NCI-H2081 treated with DMSO at 0.1 percent for 48 hours (cell line): Measurements from ENCODE around the gene DHX34.
A peak's percentile ranks its signal among the peaks of the same experiment; 100 is the strongest.
"Not testable (repeated sequence)": the region's sequence is repeated elsewhere in the genome, so short reads cannot be mapped to it uniquely, and the experiment has no call there.

Experiments used
- DNase-seq: peaks from one replicate; lab custom pipeline; 2025; lab: John Stamatoyannopoulos, UW

Gene DHX34

DNA sequence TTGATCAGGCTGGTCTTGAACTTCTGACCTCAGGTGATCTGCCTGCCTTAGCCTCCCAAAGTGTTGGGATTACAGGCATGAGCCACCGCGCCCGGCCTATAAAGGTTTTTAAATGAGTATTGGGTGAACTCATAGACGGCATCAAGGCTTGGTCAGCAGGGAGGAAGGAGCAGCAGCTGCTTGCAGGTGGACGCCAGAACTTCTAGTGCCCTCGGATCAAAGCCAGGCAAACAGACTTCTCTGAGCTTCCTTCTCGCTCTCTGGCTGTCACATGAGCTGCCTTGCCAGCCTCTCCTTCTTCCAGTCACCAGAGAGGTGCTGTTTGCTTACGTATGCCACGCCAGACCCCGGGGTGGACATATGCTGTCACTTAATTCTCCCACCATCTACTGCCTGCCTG lies 16.3 kb downstream of the DHX34 start:
- DNase-seq: not testable (repeated sequence)

DNA sequence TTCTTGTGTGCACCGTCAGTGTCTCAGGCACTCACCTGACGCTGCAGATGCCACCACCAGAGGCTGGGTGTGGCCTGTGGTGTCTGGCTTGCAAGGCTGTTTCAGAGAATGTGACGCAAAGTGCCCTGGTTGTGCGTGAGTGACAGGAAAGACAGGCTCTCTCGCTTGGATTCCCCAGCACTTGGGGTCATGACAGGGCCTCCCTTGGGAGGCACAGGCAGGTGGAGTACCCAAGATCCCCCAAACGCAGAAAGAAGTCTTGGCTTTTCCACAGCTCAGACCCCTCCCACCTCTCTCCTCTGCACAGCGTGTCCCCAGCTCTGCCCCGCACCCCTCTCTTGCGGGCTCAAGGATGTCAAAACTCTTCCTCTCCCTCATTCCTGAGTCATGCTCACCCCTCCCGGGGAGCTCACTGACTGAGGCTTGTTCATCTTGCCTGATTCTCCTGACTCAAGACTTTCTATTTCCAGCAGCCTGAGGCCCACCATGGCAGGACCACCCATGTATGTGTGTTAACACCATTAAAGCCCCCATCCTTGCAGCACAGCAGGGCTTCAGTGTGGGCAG lies 21.0 kb downstream of the DHX34 start:
- DNase-seq: no peak

- DNase-seq: no peak
These were observed 22.1 kb downstream of the DHX34 start for GRCh38 chr19:47371261-47371660.

DNA sequence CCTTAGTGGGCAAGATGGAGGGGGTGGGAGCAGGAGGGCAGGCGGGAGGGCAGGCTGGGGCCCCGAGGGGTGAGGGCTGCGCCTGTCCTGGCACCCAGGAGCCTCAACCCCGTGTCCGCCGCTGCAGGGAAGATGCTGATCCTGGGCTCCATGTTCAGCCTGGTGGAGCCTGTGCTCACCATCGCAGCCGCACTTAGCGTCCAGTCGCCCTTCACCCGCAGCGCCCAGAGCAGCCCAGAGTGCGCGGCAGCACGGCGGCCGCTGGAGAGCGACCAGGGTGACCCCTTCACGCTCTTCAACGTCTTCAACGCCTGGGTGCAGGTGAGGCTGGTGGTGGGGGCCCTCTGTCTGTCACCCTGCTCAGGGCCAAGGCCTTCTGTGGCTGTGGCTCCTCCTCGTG lies 23.5 kb downstream of the DHX34 start:
- DNase-seq: no peak

DNA sequence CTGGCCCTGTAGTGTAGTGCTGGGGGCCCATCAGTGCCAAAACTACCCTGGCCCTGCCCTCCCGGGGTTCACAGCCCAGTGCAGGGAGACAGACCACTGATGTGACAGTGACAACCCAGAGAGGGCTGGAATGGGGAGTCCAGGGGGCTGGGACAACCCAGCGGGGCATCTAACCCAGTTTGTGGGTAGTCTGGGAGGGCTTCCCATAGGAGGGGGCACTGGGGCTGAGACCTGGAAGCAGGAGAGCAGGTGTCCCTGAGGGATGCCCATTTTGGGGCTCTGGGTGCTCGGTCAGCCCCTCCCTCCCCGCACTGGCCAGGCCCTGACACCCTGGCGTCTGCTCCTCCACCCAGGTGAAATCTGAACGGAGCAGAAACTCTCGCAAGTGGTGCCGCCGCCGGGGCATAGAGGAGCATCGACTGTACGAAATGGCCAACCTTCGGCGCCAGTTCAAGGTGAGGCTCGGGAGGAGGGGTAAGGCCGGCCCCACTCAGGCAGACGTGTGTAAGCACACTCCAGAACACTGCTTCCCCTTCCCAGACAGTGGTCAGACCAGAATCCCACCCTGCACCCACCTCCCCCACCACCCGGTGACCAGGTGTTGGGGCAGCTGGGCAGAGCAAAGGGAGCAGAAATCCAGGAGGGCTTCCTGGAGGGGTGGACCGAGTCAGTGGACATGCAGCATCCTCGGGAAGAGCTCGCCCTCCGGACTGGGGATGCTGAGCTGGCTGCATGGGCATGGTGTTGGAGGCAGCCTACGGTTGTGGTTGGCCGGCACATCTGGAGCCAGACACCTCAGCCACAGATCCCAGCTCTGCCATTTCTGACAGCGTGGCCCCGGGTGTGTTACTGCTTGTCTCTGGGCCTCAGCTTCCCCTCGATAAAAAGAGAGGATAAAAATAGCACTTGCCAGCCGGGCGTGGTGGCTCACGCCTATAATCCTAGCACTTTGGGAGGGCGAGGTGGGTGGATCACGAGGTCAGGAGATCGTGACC lies 24.4 kb downstream of the DHX34 start:
- no peak for DNase-seq

GRCh38 chr19:47374876-47375693 lies 26.0 kb downstream of the DHX34 start:
- no peak for DNase-seq

DNA sequence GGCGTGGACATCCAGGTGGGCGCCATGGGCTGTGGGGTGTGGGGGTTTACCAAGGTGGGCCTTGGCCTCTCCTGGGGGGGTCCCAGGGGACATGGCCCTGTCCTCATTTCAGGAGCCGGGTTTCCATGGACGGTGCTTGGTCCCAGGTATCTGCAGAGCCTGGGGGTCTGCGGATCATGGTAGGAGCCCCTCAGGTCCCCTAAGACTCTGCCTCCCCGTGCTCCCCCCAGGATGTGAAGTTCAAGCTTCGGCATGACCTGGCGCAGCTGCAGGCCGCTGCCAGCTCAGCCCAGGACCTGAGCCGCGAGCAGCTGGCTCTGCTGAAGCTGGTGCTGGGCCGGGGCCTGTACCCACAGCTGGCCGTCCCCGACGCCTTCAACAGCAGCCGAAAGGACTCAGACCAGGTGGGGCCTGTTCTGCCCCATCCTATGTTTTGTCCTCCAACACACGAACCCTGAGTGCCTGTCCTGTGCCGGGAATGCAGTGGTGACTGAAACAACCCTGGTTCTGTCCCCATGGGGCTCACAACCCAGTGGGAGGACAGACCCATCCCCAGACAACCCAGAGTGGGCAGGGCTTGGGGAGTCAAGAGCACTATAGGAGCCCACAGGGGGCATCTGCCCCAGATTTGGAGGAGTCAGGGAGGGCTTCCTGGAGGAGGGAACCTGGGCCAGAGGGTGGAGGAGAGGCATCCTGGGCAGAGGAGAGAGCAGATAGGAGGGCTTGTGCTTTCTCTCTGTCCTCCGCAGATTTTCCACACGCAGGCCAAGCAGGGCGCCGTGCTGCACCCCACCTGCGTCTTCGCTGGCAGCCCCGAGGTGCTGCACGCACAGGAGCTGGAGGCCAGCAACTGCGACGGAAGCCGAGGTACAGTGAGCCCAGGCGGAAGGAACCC lies 26.8 kb downstream of the DHX34 start:
- DNase-seq: no peak

- DNase-seq: no peak
These were observed 27.6 kb downstream of the DHX34 start for GRCh38 chr19:47376589-47377144.

- DNase-seq: peak; percentile 40
These were observed 28.1 kb downstream of the DHX34 start for GRCh38 chr19:47377208-47377701.

DNA sequence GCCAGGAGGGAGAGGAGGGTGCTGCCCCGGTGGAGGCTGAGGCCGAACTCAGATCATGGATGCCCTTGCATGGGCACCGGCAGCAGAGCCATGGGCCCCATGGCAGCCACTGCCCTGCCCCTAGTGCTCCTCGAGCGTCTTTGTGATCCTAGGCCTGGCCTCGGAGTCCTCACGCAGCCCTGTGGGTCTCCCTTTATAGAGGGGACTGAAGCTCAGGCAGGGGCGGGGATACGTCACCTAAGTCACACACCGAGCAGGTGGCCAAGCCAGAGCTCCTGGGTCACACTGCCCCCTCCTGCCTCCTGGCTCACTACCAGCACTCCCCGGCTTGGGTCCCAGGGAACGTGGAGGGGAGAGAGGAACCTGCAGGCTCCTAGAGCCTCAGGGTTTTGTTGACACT lies 28.7 kb downstream of the DHX34 start:
- DNase-seq: no peak

DNA sequence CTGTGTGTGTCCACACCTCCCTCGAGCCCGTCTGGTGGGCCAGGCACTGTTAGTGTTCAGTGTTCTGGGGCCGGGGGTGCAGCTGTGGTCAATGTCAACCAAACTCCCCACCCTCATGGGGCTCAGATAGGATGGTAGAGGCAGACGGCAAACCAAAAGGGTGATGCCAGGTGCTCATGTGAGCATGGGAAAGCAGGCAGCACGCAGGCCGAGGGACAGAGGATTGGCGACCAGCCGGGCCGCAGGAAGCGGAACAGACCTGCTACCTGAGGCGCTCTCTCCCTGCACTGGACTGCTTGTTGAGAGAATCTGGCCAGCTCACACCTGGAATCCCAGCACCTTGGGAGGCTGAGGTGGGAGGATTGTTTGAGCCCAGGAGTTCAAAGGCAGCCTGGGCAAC lies 29.1 kb downstream of the DHX34 start:
- no peak for DNase-seq

- no peak for DNase-seq
These were observed 30.3 kb downstream of the DHX34 start for GRCh38 chr19:47379381-47379938.

DNA sequence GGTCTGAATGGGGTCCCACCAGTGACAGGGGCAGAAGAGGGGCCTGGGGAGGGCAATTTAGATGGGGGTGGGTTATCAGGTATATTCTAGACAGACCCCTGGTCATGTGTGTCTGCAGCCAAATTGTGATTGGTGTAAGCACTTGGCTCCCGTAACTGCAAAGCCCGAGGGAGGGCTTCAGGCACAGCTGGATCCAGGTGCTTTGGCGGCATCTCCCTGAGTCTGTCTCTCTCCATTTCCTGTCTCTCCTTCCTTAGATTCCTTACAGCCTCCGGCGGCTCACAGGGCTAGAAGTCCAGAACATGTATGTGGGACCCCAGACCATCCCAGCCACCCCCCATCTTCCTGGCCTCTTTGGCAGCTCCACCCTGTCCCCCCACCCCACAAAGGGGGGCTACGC lies 31.4 kb downstream of the DHX34 start:
- DNase-seq: no peak

- DNase-seq: no peak
These were observed 32.0 kb downstream of the DHX34 start for GRCh38 chr19:47381121-47381520.

DNA sequence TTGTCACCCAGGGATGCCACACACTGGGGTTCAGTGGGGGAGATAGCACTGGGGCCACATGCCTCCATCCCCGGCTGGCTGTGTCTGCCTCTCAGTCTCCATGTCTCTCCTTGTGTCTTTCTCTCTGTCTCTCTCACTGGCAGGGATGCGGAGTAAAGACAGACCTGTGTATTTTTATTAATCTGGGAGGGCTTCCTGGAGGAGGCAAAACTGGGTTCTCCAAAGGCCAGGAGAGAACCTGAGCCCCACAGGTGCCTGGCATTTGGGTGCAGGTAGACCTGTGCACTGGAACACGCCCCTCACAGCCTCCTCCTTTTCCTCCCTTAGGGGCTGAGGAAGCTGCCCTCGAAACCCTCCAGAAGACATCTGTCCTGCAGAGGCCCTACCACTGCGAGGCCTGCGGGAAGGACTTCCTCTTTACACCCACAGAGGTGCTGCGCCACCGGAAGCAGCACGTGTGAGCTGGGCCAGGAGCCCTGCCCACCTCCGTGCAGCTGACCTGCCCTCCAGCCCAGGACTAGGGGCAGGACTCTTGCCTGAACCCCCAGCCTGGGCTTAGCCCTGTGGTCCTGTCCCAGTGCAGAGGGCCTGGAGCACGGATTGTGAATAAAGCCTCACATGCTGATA lies 32.7 kb downstream of the DHX34 start:
- DNase-seq: no peak

- not testable (repeated sequence) for DNase-seq
These were observed 34.8 kb downstream of the DHX34 start for GRCh38 chr19:47383890-47384289.

GRCh38 chr19:47384533-47384932 lies 35.4 kb downstream of the DHX34 start:
- DNase-seq: not testable (repeated sequence)

- not testable (repeated sequence) for DNase-seq
These were observed 37.5 kb downstream of the DHX34 start for GRCh38 chr19:47386582-47386981.

DNA sequence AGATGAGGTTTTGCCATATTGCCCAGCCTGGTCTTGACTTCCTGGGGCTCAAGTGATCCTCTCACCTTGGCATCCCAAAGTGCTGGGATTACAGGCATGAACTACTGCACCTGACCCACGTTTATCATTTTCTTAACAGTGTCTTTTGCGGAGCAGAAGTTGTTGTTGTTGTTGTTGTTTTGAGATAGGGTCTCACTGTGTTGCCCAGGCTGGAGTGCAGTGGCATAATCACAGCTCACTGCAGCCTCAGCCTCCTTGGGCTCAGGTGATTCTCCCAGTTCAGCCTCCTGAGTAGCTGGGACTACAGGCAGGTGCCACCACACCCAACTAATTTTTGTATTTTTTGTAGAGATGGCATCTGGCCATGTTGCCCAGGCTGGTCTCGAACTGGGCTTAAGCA lies 38.5 kb downstream of the DHX34 start:
- DNase-seq: not testable (repeated sequence)

- not testable (repeated sequence) for DNase-seq
These were observed 39.6 kb downstream of the DHX34 start for GRCh38 chr19:47388721-47389120.
